SK-N-SH (cell line): ENCODE measurements around the gene DBNL. TPM values are rescaled to one million over a fixed set of nuclear protein-coding genes. Genes with fewer than 3 reads are reported as not detected.

ENCODE experiments used
- CTCF ChIA-PET: fragments of 300-600, 350-600 bp; formaldehyde crosslinking; extraction: SDS; loops from one replicate; lab custom pipeline; 2021; lab: Yijun Ruan, JAX
- POLR2A ChIA-PET: fragments of 350-600 bp; sonication (Branson Sonifier 250); formaldehyde crosslinking; extraction: SDS; loops from one replicate; lab custom pipeline; 2020; ENCODE audit warnings: antibody characterized with exemption, inconsistent platforms; lab: Yijun Ruan, JAX
- DNase-seq: peaks from one replicate; pipeline ENCODE4 v3.0.0; 2012
- H2AFZ ChIP-seq: fragments of 200-600 bp; sonication (generic); 2 replicates; pipeline ENCODE4 v1.8.1; 2016; ENCODE audit warnings: antibody characterized with exemption, mild to moderate bottlenecking, low read depth
- H3F3A ChIP-seq: fragments of 200-600 bp; sonication (generic); replicated peaks from 2 replicates; pipeline ENCODE3; 2016; ENCODE audit warnings: antibody characterized with exemption, mild to moderate bottlenecking; ENCODE audit not compliant: insufficient read depth
- H3K27ac ChIP-seq, 2 experiments: fragments of 200-500 bp in 1 of 2; fragments of 200-600 bp in 1 of 2; sonication (Bioruptor generic) in 1 of 2; sonication (generic), shearing (Covaris generic) in 1 of 2; 2 replicates each; pipeline versions ENCODE4 v1.5.1 to v1.6.1; 2014 to 2016; ENCODE audit warnings: low read depth in 2 of 2, inconsistent platforms in 1 of 2, low read length in 1 of 2, mild to moderate bottlenecking in 1 of 2, mixed read lengths in 1 of 2
- H3K27me3 ChIP-seq: fragments of 200-600 bp; sonication (generic), shearing (Covaris generic); 2 replicates; pipeline ENCODE4 v1.6.1; 2016; ENCODE audit warnings: mixed run types; ENCODE audit not compliant: insufficient read depth
- H3K36me3 ChIP-seq, 2 experiments: fragments of 200-500 bp in 1 of 2; fragments of 200-600 bp in 1 of 2; sonication (Bioruptor generic) in 1 of 2; sonication (generic) in 1 of 2; replicated peaks in 1 of 2; 2 replicates each; pipeline versions ENCODE3 to v1.5.1; 2014 to 2016; ENCODE audit warnings: low read length in 1 of 2, mild to moderate bottlenecking in 1 of 2; ENCODE audit not compliant: insufficient read depth in 2 of 2, control insufficient read depth in 1 of 2
- H3K4me1 ChIP-seq, 2 experiments: fragments of 200-500 bp in 1 of 2; fragments of 200-600 bp in 1 of 2; sonication (Bioruptor generic) in 1 of 2; sonication (generic), shearing (Covaris generic) in 1 of 2; 2 replicates each; pipeline versions ENCODE4 v1.5.1 to v1.6.1; 2014 to 2016; ENCODE audit warnings: low read depth in 1 of 2, low read length in 1 of 2, mixed run types in 1 of 2; ENCODE audit not compliant: insufficient read depth in 2 of 2, control insufficient read depth in 1 of 2
- H3K4me2 ChIP-seq: fragments of 200-600 bp; sonication (generic), shearing (Covaris generic); 2 replicates; pipeline ENCODE4 v1.6.1; 2017; ENCODE audit warnings: mixed run types
- H3K4me3 ChIP-seq, 2 experiments: fragments of 200-500 bp in 1 of 2; fragments of 200-600 bp in 1 of 2; sonication (Bioruptor generic) in 1 of 2; sonication (generic), shearing (Covaris generic) in 1 of 2; 2 replicates each; pipeline versions ENCODE4 v1.5.1 to v1.8.1; 2014 to 2016; ENCODE audit warnings: low read depth in 2 of 2, inconsistent platforms in 1 of 2, low read length in 1 of 2, mild to moderate bottlenecking in 1 of 2, mixed read lengths in 1 of 2, moderate library complexity in 1 of 2
- H3K79me2 ChIP-seq: fragments of 200-600 bp; sonication (generic); 2 replicates; pipeline ENCODE4 v1.8.1; 2017; ENCODE audit warnings: mild to moderate bottlenecking; ENCODE audit not compliant: insufficient read depth
- H3K9ac ChIP-seq: fragments of 200-600 bp; sonication (generic); 2 replicates; pipeline ENCODE4 v1.6.1; 2017; ENCODE audit warnings: mixed run types
- H3K9me2 ChIP-seq: fragments of 200-600 bp; sonication (generic); 2 replicates; pipeline ENCODE4 v1.6.1; 2017; ENCODE audit warnings: mixed run types
- H3K9me3 ChIP-seq: fragments of 200-600 bp; sonication (generic); 2 replicates; pipeline ENCODE4 v1.6.1; 2017; ENCODE audit warnings: mixed run types, mild to moderate bottlenecking, moderate library complexity
- H4K20me1 ChIP-seq: fragments of 200-600 bp; sonication (generic); 2 replicates; pipeline ENCODE4 v1.6.1; 2017; ENCODE audit warnings: mild to moderate bottlenecking, mixed run types; ENCODE audit not compliant: insufficient read depth
- EP300 ChIP-seq, 2 experiments: IDR thresholded peaks; 2 replicates each; pipeline versions ENCODE4 v1.4.0 to v1.6.1; 2012; ENCODE audit warnings: borderline replicate concordance in 1 of 2, low read depth in 1 of 2, low read length in 1 of 2
- YY1 ChIP-seq: IDR thresholded peaks from 2 replicates; pipeline ENCODE4 v1.4.0; 2012; ENCODE audit warnings: low read depth, mild to moderate bottlenecking
- WGBS: methylation state at CpG from one replicate; pipeline ENCODE4 v1.1.6; 2017; ENCODE audit warnings: low lambda C conversion rate; 5-methylcytosine and 5-hydroxymethylcytosine counted together
- polyA plus RNA-seq, 3 experiments: library from polyadenylated mRNA; depleted of rRNA; stranded (reverse); fragments of >200 nt; gene quantifications; 2 replicates each; pipeline ENCODE4 v1.2.3, GENCODE V29; 2012
- TF ChIP-seq, protein P1 (sequence below): IDR thresholded peaks from 2 replicates; pipeline ENCODE4; 2012
- TF ChIP-seq, protein P2 (sequence below): fragments of 150-350 bp; IDR thresholded peaks from 2 replicates; pipeline ENCODE4 v1.6.1; 2017; ENCODE audit warnings: antibody characterized with exemption, low read length, low read depth, borderline replicate concordance
- TF ChIP-seq, protein P3 (sequence below): fragments of 200-600 bp; sonication (generic); IDR thresholded peaks from 2 replicates; pipeline ENCODE4 v1.6.1; 2017; ENCODE audit warnings: antibody characterized with exemption, mild to moderate bottlenecking, moderate library complexity

Gene DBNL
- polyA plus RNA-seq, 1 of the 3 experiments (the other 2 are of a cell fraction) = 244 TPM

DNA sequence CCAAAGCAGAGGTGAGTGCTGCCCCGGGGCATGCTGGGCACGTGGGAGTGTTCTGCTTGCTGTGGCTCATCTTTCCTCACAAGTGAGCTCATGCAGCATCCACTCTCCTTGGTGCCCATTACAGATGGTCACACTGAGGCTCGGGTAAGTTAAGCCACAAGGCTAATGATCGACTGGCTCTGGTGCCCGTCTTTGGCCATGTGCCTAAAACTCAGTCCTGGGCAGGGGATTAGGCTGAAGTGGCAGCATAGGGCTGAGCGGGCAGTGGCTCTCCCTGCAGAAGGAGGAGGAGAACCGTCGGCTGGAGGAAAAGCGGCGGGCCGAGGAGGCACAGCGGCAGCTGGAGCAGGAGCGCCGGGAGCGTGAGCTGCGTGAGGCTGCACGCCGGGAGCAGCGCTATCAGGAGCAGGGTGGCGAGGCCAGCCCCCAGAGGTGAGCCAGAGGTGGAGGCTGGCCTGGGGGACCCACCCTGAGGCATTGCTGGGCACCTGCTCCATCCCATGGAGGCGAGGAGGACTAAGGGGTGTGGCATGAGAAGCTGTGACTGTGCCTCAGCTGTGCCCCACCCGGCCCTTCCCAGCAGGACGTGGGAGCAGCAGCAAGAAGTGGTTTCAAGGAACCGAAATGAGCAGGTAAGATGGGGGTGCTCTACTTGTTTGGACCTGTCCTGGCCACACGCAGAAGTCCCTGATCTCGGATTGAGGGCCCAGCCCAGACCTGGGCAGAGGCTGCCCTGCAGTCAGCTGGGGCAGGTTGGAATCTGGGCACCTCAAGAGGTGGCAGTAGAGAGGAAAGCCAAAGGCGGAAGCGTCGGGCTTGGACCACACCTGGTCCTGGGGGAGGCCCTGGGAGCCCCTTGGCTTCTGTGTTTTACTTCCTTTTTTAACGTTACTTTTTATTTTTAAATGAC, 13.6 kb downstream of the DBNL start (continued):
- TF ChIP-seq, protein P1, sequence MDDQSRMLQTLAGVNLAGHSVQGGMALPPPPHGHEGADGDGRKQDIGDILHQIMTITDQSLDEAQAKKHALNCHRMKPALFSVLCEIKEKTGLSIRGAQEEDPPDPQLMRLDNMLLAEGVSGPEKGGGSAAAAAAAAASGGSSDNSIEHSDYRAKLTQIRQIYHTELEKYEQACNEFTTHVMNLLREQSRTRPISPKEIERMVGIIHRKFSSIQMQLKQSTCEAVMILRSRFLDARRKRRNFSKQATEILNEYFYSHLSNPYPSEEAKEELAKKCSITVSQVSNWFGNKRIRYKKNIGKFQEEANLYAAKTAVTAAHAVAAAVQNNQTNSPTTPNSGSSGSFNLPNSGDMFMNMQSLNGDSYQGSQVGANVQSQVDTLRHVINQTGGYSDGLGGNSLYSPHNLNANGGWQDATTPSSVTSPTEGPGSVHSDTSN = no peak
- TF ChIP-seq, all 33 proteins: peak for 0

DNA sequence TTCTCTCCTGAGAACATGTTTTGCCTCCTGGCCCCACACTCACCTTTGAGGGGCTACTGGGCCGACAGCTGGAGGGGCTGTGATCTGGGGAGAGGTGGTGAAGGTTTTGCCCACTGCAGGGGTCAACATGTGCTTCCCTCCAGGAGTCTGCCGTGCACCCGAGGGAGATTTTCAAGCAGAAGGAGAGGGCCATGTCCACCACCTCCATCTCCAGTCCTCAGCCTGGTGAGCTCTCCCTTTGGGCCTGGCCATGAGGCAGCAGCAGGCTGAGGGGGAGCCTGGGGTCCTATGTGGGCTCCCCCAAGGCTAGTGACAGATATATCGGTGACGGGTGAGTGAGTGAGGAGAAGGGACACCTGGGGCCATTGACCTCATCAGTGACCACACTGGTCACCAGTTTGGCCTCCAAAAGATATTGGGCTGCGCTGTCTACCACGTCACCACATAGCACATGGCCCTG, 14.3 kb downstream of the DBNL start:
- WGBS = 88% methylated on average over 5 of the region's 7 CpGs
- TF ChIP-seq, protein P2, sequence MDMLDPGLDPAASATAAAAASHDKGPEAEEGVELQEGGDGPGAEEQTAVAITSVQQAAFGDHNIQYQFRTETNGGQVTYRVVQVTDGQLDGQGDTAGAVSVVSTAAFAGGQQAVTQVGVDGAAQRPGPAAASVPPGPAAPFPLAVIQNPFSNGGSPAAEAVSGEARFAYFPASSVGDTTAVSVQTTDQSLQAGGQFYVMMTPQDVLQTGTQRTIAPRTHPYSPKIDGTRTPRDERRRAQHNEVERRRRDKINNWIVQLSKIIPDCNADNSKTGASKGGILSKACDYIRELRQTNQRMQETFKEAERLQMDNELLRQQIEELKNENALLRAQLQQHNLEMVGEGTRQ = no peak
- TF ChIP-seq YY1 (no peak), EP300 (IDR thresholded peaks at IDR 0.05; ENCODE audit: borderline replicate concordance in 1 of 2, low read depth in 1 of 2, low read length in 1 of 2) (no peak)
- TF ChIP-seq, protein P3, sequence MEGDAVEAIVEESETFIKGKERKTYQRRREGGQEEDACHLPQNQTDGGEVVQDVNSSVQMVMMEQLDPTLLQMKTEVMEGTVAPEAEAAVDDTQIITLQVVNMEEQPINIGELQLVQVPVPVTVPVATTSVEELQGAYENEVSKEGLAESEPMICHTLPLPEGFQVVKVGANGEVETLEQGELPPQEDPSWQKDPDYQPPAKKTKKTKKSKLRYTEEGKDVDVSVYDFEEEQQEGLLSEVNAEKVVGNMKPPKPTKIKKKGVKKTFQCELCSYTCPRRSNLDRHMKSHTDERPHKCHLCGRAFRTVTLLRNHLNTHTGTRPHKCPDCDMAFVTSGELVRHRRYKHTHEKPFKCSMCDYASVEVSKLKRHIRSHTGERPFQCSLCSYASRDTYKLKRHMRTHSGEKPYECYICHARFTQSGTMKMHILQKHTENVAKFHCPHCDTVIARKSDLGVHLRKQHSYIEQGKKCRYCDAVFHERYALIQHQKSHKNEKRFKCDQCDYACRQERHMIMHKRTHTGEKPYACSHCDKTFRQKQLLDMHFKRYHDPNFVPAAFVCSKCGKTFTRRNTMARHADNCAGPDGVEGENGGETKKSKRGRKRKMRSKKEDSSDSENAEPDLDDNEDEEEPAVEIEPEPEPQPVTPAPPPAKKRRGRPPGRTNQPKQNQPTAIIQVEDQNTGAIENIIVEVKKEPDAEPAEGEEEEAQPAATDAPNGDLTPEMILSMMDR = no peak
- CTCF ChIA-PET = interaction anchor here (1.1 kb wide), 1 partner anchor 11 kb away, joined by 3 read pairs; no protein-coding TSS in a partner anchor

More for the DNA sequence above, 14.3 kb downstream of the DBNL start:
- Histone ChIP-seq H3K79me2 (peaks cover 24% of the 10 kb centered on the region), H3K9me2 (no peaks in the 10 kb centered on the region), H3K36me3 (peaks cover 50 to 67% of the 10 kb centered on the region in 2 experiments), H3K4me1 (no peaks in the 10 kb centered on the region; a peak in 1 of 4 replicates), H3K4me3 (no peak overlapping the region), H2AFZ (no peak overlapping the region), H4K20me1 (peaks cover 30% of the 10 kb centered on the region; the same call in 1 of the 2 replicates), H3K9ac (no peak overlapping the region), H3F3A (peaks cover 15% of the 10 kb centered on the region), H3K27ac (no peak overlapping the region), H3K4me2 (no peak overlapping the region), H3K27me3 (no peaks in the 10 kb centered on the region), H3K9me3 (no peaks in the 10 kb centered on the region)
- DNase-seq = no peak
- POLR2A ChIA-PET = interaction anchor here (0.7 kb wide), 1 partner anchor 14 kb away, joined by 3 read pairs; the partner anchor contains the start of gene DBNL
